ENCODE data around the gene NME1. TPM values are rescaled to one million over a fixed set of nuclear protein-coding genes. Genes with fewer than 3 reads are reported as not detected.
A peak's percentile ranks its signal among the peaks of the same experiment; 100 is the strongest.

The NME1 gene
- polyA plus RNA-seq, 1 of the 3 experiments (the other 2 are of a cell fraction) = 654 TPM

DNA sequence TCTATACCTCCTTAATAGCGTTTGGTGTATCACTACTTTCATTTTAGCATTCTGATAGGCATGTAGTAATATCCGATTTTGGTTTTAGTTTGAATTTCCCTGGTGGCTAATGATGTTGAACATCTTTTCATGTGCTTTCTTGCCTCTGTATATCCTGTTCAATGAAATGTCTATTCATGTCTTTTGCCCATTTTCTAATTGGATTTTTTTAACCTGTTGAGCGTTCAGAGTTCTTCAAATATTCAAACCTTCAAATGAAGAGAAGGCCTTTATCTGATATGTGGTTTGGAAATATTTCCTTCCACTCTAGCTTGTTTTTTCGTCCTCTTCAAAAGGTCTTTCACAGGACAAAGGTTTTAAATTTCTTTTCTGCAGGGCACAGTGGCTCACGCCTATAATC, 2.4 kb upstream of the NME1 start (continued):
- TF ChIP-seq, protein P1, sequence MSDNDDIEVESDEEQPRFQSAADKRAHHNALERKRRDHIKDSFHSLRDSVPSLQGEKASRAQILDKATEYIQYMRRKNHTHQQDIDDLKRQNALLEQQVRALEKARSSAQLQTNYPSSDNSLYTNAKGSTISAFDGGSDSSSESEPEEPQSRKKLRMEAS (IDR thresholded peaks at IDR 0.05; ENCODE audit: low read depth) = no peak
- TF ChIP-seq SMC3 (IDR thresholded peaks at IDR 0.05; ENCODE audit: low read depth, low read length) = no peak
- TF ChIP-seq JUND (IDR thresholded peaks at IDR 0.05) = no peak

DNA sequence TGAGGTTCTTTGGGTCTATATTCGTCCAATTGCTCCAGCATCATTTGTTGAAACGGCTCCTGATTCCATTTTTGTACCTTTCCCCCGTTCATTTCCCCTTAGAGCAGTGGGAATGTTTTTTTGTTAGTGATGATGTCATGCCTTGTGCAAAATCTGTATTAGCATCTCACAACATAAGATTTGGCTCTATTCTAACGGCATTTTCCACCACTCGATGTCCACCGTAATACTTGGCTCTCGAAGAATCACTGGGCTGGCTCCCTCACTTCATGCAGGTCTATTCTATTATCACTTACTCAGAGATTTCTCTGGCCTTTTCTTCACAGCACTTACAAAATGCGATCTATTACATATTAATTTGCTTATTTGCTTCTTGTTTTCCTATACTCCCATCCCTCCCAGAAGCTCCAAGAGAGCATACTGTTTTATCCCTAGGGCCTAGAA, 571 bp upstream of the NME1 start:
- no peaks in the 10 kb centered on the region for H3K9me3 ChIP-seq
- POLR2A ChIA-PET = interaction anchor here (0.6 to 2.3 kb wide), 11 partner anchors 12 to 286 kb away, joined by 3 to 19 read pairs (median 5); partner anchors contain the start of genes NME2, SPAG9, TOB1 and UTP18
- peaks cover 43% of the 10 kb centered on the region for H3K79me2 ChIP-seq (ENCODE audit: insufficient read depth)

More for the DNA sequence above, 571 bp upstream of the NME1 start:
- TF ChIP-seq RXRA (IDR thresholded peaks at IDR 0.05; ENCODE audit: borderline replicate concordance, low read depth) = no peak
- no peak for TF ChIP-seq ELF1 (IDR thresholded peaks at IDR 0.05)
- TF ChIP-seq, protein P2, sequence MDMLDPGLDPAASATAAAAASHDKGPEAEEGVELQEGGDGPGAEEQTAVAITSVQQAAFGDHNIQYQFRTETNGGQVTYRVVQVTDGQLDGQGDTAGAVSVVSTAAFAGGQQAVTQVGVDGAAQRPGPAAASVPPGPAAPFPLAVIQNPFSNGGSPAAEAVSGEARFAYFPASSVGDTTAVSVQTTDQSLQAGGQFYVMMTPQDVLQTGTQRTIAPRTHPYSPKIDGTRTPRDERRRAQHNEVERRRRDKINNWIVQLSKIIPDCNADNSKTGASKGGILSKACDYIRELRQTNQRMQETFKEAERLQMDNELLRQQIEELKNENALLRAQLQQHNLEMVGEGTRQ (IDR thresholded peaks at IDR 0.05; ENCODE audit: borderline replicate concordance, low read depth, low read length) = no peak
- TF ChIP-seq SIN3A (IDR thresholded peaks at IDR 0.05; ENCODE audit: borderline replicate concordance, low read depth, low read length) = no peak
- no peak for TF ChIP-seq GABPA (IDR thresholded peaks at IDR 0.05; ENCODE audit: low read depth)
- TF ChIP-seq FOXJ3 (CRISPR knock-in tag; IDR thresholded peaks at IDR 0.05) = no peak
- no peak for TF ChIP-seq MEF2A (IDR thresholded peaks at IDR 0.05; ENCODE audit: borderline replicate concordance, low read depth)
- no peak for TF ChIP-seq CHD2 (IDR thresholded peaks at IDR 0.05; ENCODE audit: low read length, partially characterized antibody)
- TF ChIP-seq SMC3 (IDR thresholded peaks at IDR 0.05; ENCODE audit: low read depth, low read length) = no peak
- TF ChIP-seq EZH2phosphoT487 (IDR thresholded peaks at IDR 0.05; ENCODE audit: borderline replicate concordance, low read depth) = no peak
- TF ChIP-seq RFX5 (IDR thresholded peaks at IDR 0.05; ENCODE audit: low read length) = no peak
- TF ChIP-seq TAF1 (IDR thresholded peaks at IDR 0.05; ENCODE audit: borderline replicate concordance, low read depth, low read length) = no peak
- no peak for TF ChIP-seq EP300 (IDR thresholded peaks at IDR 0.05; ENCODE audit: borderline replicate concordance in 1 of 2, low read depth in 1 of 2, low read length in 1 of 2)
- TF ChIP-seq GATA2 (CRISPR knock-in tag; IDR thresholded peaks at IDR 0.05) = no peak; the same call in 1 of the 2 replicates
- TF ChIP-seq, protein P3, sequence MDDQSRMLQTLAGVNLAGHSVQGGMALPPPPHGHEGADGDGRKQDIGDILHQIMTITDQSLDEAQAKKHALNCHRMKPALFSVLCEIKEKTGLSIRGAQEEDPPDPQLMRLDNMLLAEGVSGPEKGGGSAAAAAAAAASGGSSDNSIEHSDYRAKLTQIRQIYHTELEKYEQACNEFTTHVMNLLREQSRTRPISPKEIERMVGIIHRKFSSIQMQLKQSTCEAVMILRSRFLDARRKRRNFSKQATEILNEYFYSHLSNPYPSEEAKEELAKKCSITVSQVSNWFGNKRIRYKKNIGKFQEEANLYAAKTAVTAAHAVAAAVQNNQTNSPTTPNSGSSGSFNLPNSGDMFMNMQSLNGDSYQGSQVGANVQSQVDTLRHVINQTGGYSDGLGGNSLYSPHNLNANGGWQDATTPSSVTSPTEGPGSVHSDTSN (IDR thresholded peaks at IDR 0.05) = no peak
- TF ChIP-seq RAD21 (IDR thresholded peaks at IDR 0.05; ENCODE audit: low read length) = no peak
- TF ChIP-seq, protein P4, sequence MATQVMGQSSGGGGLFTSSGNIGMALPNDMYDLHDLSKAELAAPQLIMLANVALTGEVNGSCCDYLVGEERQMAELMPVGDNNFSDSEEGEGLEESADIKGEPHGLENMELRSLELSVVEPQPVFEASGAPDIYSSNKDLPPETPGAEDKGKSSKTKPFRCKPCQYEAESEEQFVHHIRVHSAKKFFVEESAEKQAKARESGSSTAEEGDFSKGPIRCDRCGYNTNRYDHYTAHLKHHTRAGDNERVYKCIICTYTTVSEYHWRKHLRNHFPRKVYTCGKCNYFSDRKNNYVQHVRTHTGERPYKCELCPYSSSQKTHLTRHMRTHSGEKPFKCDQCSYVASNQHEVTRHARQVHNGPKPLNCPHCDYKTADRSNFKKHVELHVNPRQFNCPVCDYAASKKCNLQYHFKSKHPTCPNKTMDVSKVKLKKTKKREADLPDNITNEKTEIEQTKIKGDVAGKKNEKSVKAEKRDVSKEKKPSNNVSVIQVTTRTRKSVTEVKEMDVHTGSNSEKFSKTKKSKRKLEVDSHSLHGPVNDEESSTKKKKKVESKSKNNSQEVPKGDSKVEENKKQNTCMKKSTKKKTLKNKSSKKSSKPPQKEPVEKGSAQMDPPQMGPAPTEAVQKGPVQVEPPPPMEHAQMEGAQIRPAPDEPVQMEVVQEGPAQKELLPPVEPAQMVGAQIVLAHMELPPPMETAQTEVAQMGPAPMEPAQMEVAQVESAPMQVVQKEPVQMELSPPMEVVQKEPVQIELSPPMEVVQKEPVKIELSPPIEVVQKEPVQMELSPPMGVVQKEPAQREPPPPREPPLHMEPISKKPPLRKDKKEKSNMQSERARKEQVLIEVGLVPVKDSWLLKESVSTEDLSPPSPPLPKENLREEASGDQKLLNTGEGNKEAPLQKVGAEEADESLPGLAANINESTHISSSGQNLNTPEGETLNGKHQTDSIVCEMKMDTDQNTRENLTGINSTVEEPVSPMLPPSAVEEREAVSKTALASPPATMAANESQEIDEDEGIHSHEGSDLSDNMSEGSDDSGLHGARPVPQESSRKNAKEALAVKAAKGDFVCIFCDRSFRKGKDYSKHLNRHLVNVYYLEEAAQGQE (IDR thresholded peaks at IDR 0.05; ENCODE audit: low read depth, low read length) = no peak
- H3K27ac ChIP-seq (ENCODE audit: low read depth in 2 of 2, low read length in 1 of 2) = peak overlapping the region; percentile 81 to 94
- DNase-seq = peak; percentile 67
- peak overlapping the region; percentile 59; the same call in 1 of the 2 replicates for H3K9ac ChIP-seq
- no peaks in the 10 kb centered on the region for H3K27me3 ChIP-seq (ENCODE audit: insufficient read depth)
- H3K4me1 ChIP-seq (ENCODE audit: control insufficient read depth in 1 of 2, insufficient read depth in 2 of 2, low read depth in 1 of 2, low read length in 1 of 2) = peaks cover 9 to 11% of the 10 kb centered on the region in 2 experiments; a peak in 3 of 4 replicates
- peak overlapping the region; percentile 75 for H3K4me2 ChIP-seq
- H3K36me3 ChIP-seq (replicated peaks in 1 of 2; ENCODE audit: control insufficient read depth in 1 of 2, insufficient read depth in 2 of 2, low read length in 1 of 2) = peaks cover 17 to 25% of the 10 kb centered on the region in 2 experiments
- peak overlapping the region; percentile 89 for H2AFZ ChIP-seq (ENCODE audit: low read depth)
- no peaks in the 10 kb centered on the region for H4K20me1 ChIP-seq (ENCODE audit: insufficient read depth)
- peak overlapping the region; percentile 69 to 72 for H3K4me3 ChIP-seq (ENCODE audit: low read depth in 2 of 2, low read length in 1 of 2)
- no peaks in the 10 kb centered on the region for H3K9me2 ChIP-seq
- peaks cover 2% of the 10 kb centered on the region for H3F3A ChIP-seq (replicated peaks; ENCODE audit: insufficient read depth)
- WGBS (ENCODE audit: low lambda C conversion rate) = 6% methylated on average over 8 of the region's 8 CpGs
- CTCF ChIA-PET = interaction anchor here (0.7 to 4.9 kb wide), 60 partner anchors 11 to 373 kb away, joined by 3 to 115 read pairs (median 5); partner anchors contain the start of genes NME2, SPAG9 and TOB1

Data from SK-N-SH (cell line).